ENCODE data around the gene GTF2I.
A peak's percentile ranks its signal among the peaks of the same experiment; 100 is the strongest.
"Not testable (repeated sequence)": the region's sequence is repeated elsewhere in the genome, so short reads cannot be mapped to it uniquely, and the experiment has no call there.

Gene GTF2I

GRCh38 chr7:74656837-74657691 is 454 bp upstream of the GTF2I start:
- DNase-seq, result peak; percentile 88

GRCh38 chr7:74658178-74659004 is 873 bp downstream of the GTF2I start:
- DNase-seq, result peak; percentile 72

- not testable (repeated sequence) for DNase-seq
Observed at GRCh38 chr7:74660202-74660601, 2.7 kb downstream of the GTF2I start.

GRCh38 chr7:74661836-74662794 is 4.6 kb downstream of the GTF2I start:
- not testable (repeated sequence) for DNase-seq

- no peak for DNase-seq
Observed at GRCh38 chr7:74665296-74665938, 7.9 kb downstream of the GTF2I start.

GRCh38 chr7:74667013-74667412 is 9.5 kb downstream of the GTF2I start:
- not testable (repeated sequence) for DNase-seq

GRCh38 chr7:74667520-74667919 is 10.0 kb downstream of the GTF2I start:
- DNase-seq, result not testable (repeated sequence)

- no peak for DNase-seq
Observed at GRCh38 chr7:74671602-74672001, 14.1 kb downstream of the GTF2I start.

- no peak for DNase-seq
Observed at GRCh38 chr7:74672343-74672915, 14.9 kb downstream of the GTF2I start.

- no peak for DNase-seq
Observed at GRCh38 chr7:74674166-74674565, 16.6 kb downstream of the GTF2I start.

- no peak for DNase-seq
Observed at GRCh38 chr7:74682829-74683228, 25.3 kb downstream of the GTF2I start.

- no peak for DNase-seq
Observed at GRCh38 chr7:74683799-74684198, 26.3 kb downstream of the GTF2I start.

GRCh38 chr7:74684473-74684872 is 27.0 kb downstream of the GTF2I start:
- DNase-seq, result no peak

GRCh38 chr7:74684921-74685320 is 27.4 kb downstream of the GTF2I start:
- no peak for DNase-seq

GRCh38 chr7:74690474-74690873 is 33.0 kb downstream of the GTF2I start:
- DNase-seq, result no peak

- not testable (repeated sequence) for DNase-seq
Observed at GRCh38 chr7:74704419-74704818, 46.9 kb downstream of the GTF2I start.

- DNase-seq, result no peak
Observed at GRCh38 chr7:74707238-74707637, 49.7 kb downstream of the GTF2I start.

- DNase-seq, result no peak
Observed at GRCh38 chr7:74708569-74709275, 51.2 kb downstream of the GTF2I start.

GRCh38 chr7:74709880-74710671 is 52.6 kb downstream of the GTF2I start:
- no peak for DNase-seq

GRCh38 chr7:74713567-74713966 is 56.0 kb downstream of the GTF2I start:
- no peak for DNase-seq
